H4 (cell line): ENCODE data around the gene IRF5. TPM values are rescaled to one million over a fixed set of nuclear protein-coding genes. Genes with fewer than 3 reads are reported as not detected.
"Not testable (repeated sequence)": the region's sequence is repeated elsewhere in the genome, so short reads cannot be mapped to it uniquely, and the experiment has no call there.

Experiments used
- DNase-seq: peaks from one replicate; pipeline ENCODE4 v3.0.0-alpha.2; 2015; ENCODE audit warnings: low spot score
- total RNA-seq: library from RNA; depleted of rRNA; stranded (reverse); fragments of >200 nt; shearing (Covaris generic); gene quantifications from 2 replicates; pipeline ENCODE4 v1.2.3, GENCODE V29; 2014; rRNA removed

IRF5 gene
- total RNA-seq, 1 experiment from 2014 or later: 2.6 TPM

DNA sequence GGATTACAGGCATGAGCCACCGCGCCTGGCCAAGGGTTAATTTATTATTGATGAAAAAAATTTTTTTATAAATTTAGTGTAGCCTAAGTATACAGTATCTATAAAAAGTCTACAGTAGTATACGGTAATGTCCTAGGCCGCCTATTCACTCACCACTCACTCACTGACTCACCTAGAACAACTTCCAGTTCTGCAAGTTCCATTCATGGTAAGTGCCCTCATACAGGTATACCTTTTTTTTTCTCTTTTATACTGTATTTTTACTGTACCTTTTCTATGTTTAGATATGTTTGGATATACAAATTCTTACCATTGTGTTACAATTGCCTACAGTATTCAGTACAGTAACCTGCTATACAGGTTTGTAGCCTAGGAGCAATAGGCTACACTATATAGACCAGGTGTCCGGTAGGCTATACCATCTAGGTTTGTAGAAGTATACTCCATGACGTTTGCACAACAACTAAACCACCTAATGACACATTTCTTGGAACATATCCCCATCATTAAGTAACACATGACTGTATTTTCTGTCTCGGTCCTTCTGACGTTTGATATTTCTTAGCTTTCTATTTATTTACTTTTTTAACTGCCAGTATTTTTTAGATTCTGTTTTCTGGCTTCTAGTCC lies 23.4 kb downstream of the IRF5 start:
- DNase-seq: no peak

DNA sequence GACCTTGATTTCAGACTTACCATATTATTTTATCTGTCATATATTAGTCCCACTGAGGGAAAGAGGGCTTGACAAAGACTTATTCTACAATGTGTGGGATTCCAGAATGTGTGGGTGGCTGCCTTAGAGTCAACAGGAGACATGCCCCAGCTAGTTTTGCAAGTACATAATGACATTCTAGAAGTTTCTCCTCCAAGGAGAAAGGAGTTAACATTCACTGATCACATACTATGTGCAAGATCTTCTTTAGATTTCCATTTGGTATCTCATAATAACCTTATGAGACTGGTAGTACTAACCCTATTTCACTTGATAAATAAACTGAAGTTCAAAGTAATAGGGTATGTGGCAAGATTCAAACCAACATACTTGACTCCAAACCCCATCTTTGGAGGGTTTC lies 25.2 kb downstream of the IRF5 start:
- no peak for DNase-seq

DNA sequence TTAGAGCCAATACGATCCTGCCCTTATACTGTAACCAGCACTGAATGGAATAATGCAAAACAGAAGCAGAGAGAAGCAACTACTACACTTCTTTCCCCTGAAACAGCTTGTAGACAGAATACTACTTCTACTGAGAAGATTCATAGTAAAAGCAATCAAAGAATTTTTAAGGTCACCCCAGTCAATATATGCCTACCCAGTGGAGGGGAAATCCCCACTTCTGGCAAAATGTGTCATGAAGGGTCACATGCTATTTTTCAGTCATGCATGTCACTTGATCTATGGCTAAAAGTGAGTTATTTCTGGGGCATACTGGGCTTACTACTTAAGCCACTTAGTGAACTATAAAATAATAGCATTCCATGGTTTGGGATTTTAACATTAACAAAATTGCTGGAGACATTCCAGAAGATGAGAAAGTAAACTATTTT lies 25.6 kb downstream of the IRF5 start:
- no peak for DNase-seq

DNA sequence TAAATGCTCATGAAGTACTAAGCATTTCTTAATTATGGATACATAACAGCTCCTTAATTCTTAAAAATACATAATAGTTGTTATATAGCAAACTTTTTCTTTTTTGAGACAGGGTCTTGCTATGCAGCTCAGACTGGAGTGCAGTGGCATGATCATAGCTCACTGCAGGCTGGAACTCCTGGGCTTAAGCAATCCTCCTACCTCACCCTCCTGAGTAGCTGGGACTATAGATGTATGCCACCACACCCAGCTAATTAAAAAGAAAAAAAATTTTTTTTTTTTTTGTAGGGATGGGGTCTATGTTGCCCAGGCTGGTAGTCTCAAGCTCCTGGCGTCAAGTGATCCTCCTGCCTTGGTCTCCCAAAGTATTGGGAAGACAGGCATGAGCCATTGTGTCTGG lies 30.9 kb downstream of the IRF5 start:
- DNase-seq: no peak

DNA sequence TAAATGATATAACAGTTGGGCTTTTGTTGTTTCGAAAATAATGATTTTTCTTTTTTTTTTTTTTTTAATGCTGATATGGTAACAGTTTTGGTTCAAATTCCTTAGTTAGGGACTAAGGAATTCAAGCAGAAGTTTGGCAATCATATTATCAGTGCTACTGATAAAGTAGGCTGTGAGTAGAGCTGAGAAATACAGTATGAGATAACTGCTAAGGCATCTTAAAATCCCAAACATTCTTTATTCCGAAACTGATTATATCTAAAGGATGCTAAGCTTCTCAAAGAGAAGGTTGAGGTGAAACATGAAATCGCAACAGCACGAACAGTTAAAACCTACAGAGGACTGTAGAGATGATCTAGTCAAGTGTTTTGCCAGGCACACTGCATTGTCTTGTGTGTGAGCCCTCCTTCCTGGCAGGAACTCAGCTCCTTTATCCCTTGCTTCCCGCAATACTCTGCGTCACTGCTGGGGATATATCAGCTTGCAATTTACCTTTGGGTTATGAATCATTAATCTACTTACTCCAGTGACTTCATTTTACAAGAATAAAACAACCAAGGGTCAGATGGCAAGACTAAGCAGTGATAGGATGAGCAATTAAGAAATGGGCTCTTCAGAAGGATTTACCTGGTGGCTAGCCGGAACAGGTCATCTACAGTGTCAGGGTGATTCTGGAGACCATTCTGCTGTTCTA lies 36.7 kb downstream of the IRF5 start:
- no peak for DNase-seq

DNA sequence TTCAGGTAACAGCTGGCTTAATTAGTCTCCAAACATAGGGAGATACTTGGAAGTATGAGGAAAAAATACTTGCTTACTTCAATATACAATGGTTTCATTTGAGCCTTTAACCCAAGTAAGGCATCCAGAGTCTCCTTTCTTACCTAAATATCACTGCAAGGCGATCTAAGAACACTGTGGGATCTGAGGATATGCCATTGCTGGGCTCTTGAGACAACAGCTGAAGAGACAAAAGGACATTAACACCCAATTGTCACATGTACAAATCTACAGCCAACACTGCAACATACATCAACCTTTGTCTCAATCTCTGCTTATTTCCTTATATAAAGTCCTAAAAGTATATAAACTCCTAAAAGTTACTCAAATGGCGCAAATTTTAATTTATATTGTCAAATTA lies 44.4 kb downstream of the IRF5 start:
- DNase-seq: no peak

DNA sequence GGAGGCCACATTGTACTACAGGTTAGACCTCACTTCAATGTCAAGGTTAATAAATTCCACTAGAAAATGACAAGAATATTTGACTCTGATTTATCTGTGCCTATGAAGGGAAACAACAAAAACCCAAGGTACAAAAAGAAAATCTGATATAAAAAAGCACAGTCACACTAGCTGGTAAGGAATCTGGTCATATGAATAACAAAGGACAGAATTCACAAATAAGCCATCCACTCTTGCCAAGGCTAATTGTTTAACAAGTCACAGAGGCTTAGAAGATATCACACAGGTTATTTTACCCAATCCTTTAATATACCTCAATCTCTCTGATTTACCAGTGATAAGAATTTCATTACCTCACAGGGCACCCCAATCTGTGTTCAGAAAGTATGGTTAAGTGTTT lies 47.9 kb downstream of the IRF5 start:
- no peak for DNase-seq

DNA sequence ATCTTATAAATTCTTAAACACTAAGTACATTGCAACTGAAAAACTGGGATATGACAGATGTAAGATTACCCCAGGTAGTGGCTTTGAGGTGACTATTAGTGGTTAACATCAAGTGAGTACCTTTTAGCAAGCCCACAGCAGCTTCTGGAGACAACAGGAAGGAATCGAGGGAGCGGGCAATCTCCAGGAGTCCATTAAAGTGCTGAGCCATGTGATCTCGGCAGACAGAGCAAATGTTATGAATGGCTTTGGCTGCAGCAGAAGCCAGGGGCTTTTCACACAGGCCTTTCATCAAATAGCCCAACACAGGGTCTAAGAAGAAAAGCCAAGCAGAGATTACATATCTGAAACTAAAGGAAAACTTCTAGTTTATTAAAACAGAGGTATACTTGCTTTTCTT lies 48.9 kb downstream of the IRF5 start:
- no peak for DNase-seq

DNA sequence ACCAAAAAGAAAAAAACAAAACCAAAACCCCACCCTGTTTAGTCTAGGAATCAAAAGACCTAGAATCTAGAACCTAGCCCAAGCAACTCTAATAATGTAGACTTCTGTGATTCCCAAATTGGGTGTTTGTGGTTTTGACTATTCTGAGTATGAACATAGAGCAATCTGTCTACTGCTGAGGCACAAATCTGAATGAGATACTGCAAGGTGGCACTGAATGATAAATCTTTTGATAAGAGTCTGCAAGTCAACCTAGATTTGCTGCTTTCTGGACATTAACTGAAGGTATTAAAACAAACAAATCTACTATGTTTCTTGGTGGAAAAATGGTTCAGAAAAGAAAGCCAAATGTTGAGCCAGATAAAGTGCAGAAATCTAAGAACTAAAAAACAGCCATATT lies 50.6 kb downstream of the IRF5 start:
- no peak for DNase-seq

DNA sequence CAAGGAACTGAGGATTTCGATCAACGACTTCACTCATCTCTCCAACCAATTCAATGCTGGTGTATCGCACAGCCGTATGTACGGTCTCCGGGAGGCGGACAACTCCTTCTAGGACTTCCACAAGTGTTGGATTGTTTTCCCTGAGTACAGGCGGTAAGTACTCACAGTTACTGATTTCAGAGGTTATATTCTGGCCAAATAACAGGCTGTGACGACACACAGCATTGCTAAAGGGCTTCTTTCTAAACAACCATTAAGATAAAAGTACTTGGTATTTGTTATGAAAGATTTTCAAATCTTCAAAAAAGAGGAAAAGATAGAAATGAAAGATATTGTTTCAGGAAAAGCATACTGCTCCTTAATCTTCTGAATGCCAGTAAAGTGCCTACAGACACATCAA lies 52.2 kb downstream of the IRF5 start:
- DNase-seq: no peak

DNA sequence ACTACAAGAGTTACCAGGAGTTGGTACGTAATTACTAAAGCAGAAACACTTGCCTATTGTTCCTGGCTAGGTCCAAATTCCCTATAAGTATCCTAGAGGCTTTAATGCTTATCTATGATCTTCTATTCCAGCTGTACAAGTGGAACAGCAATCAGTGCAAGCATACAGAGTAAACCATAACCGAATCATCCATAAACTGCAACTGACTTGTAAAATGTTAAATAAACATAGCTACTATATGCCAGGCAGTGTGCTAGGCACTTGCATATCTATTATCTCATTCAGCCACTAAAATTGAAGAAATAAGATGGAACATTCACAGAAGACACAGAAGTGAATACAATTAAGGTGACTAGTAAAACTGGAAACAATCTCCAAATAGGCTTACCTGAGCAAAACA lies 55.7 kb downstream of the IRF5 start:
- no peak for DNase-seq

DNA sequence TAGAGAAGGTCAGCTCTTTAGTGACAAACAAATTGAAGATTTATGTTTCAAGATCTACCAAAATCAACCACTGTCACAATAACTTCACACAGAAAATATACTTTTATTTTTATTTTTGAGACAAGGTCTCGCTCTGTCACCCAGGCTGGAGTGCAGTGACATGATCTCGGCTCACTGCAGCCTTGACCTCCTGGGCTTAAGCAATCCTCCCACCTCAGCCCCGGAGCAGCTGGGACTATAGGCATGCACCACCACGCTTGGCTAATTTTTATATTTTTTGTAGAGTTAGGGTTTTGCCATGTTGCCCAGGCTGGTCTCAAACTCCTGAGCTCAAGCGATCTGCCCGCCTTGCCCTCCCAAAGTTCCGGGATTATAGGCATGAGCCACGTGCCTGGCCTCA lies 56.8 kb downstream of the IRF5 start:
- DNase-seq: not testable (repeated sequence)

DNA sequence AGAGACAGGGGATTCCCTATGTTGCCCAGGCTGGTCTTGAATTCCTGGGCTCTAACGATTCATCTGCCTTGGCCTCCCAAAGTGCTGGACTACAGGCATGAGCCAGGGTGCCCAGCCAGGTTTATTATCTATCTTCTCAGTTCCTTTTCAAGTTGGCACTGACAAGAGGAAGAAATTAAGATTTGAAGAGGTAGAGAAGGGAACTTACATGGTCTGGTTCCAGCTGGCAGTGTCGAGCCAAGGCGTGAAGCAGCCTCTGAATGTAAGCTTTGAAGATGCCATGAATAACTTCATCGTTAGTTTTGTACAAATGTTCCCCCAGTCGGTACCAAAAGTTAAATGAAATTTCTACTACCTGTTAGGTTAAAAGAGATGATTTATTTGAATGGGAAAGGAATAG lies 59.5 kb downstream of the IRF5 start:
- DNase-seq: no peak

Other genes with a start within 250 kb of the IRF5 start
- 462 and 489 TPM in 2 replicates for gene CALU, start 198.6 kb upstream of the IRF5 start, total RNA-seq
- gene OPN1SW, start 162.1 kb upstream of the IRF5 start, total RNA-seq: not detected in 2 replicates
- gene CCDC136, start 146.0 kb upstream of the IRF5 start, total RNA-seq: 5.0 and 5.2 TPM in 2 replicates
- 0.10 and 0.14 TPM in 2 replicates for gene FLNC, start 107.5 kb upstream of the IRF5 start, total RNA-seq
- 119 and 124 TPM in 2 replicates for gene ATP6V1F, start 75.1 kb upstream of the IRF5 start, total RNA-seq
- not detected in 2 replicates for gene KCP, start 27.2 kb upstream of the IRF5 start, total RNA-seq
- 54.5 and 57.5 TPM in 2 replicates for gene TNPO3, start 117.2 kb downstream of the IRF5 start, total RNA-seq
- gene TSPAN33, start 206.8 kb downstream of the IRF5 start, total RNA-seq: 9.4 and 11.2 TPM in 2 replicates